AG08396 (cell line): ENCODE data around the gene DIAPH3.

ENCODE experiments used
- DNase-seq: peaks from one replicate; pipeline ENCODE4 v3.0.0; 2012; ENCODE audit warnings: low spot score, mixed read lengths

DIAPH3 gene

GRCh38 chr13:60152114-60152513 is 11.6 kb downstream of the DIAPH3 start:
- DNase-seq, result no peak

GRCh38 chr13:60150538-60150937 is 13.2 kb downstream of the DIAPH3 start:
- DNase-seq, result no peak

- no peak for DNase-seq
Observed at GRCh38 chr13:60148918-60149317, 14.8 kb downstream of the DIAPH3 start.

GRCh38 chr13:60147361-60147760 is 16.4 kb downstream of the DIAPH3 start:
- DNase-seq, result no peak

GRCh38 chr13:60146471-60146870 is 17.3 kb downstream of the DIAPH3 start:
- DNase-seq, result no peak

- DNase-seq, result no peak
Observed at GRCh38 chr13:60143775-60144174, 20.0 kb downstream of the DIAPH3 start.

- DNase-seq, result no peak
Observed at GRCh38 chr13:60139272-60139671, 24.5 kb downstream of the DIAPH3 start.

- no peak for DNase-seq
Observed at GRCh38 chr13:60138674-60139073, 25.1 kb downstream of the DIAPH3 start.

GRCh38 chr13:60137911-60138560 is 25.7 kb downstream of the DIAPH3 start:
- no peak for DNase-seq

GRCh38 chr13:60135344-60135743 is 28.4 kb downstream of the DIAPH3 start:
- no peak for DNase-seq

GRCh38 chr13:60134376-60134775 is 29.4 kb downstream of the DIAPH3 start:
- no peak for DNase-seq

GRCh38 chr13:60121337-60121687 is 42.4 kb downstream of the DIAPH3 start:
- DNase-seq, result no peak

- no peak for DNase-seq
Observed at GRCh38 chr13:60120617-60121336, 43.0 kb downstream of the DIAPH3 start.

- DNase-seq, result no peak
Observed at GRCh38 chr13:60118696-60119400, 44.9 kb downstream of the DIAPH3 start.

- no peak for DNase-seq
Observed at GRCh38 chr13:60114499-60115028, 49.2 kb downstream of the DIAPH3 start.

GRCh38 chr13:60112771-60113170 is 51.0 kb downstream of the DIAPH3 start:
- no peak for DNase-seq

GRCh38 chr13:60111691-60112090 is 52.0 kb downstream of the DIAPH3 start:
- DNase-seq, result no peak

- DNase-seq, result no peak
Observed at GRCh38 chr13:60109285-60109684, 54.4 kb downstream of the DIAPH3 start.

- no peak for DNase-seq
Observed at GRCh38 chr13:60108589-60108988, 55.1 kb downstream of the DIAPH3 start.

GRCh38 chr13:60099631-60100420 is 63.9 kb downstream of the DIAPH3 start:
- DNase-seq, result no peak

- DNase-seq, result no peak
Observed at GRCh38 chr13:60095300-60095699, 68.4 kb downstream of the DIAPH3 start.

GRCh38 chr13:60094385-60095088 is 69.2 kb downstream of the DIAPH3 start:
- no peak for DNase-seq
